Measurements from ENCODE around the gene TANC1. TPM values are rescaled to one million over a fixed set of nuclear protein-coding genes. Genes with fewer than 3 reads are reported as not detected.

The TANC1 gene
- total and polyA plus RNA-seq, 2 donors (not counting 3 experiments of a cell fraction or from before 2014, with no cell fraction given), result 58.9 to 99.4 TPM

- H3K9me1 ChIP-seq (replicated peaks; ENCODE audit: control insufficient read depth, extremely low read depth, insufficient read depth, low read length), result no peaks in the 10 kb centered on the region
- DNase-seq (ENCODE audit: low read depth, low spot score), result no peak
- TF ChIP-seq JUN (IDR thresholded peaks at IDR 0.05; ENCODE audit: borderline replicate concordance, insufficient read depth, insufficient read length, low read depth), result no peak
- no peak for TF ChIP-seq POLR2A (IDR thresholded peaks at IDR 0.05; ENCODE audit: low read depth, low read length)
- TF ChIP-seq MAX (IDR thresholded peaks at IDR 0.05; ENCODE audit: insufficient read depth, insufficient read length), result no peak
- no peak for TF ChIP-seq MYC (IDR thresholded peaks at IDR 0.05; ENCODE audit: low read depth, low read length)
- no peak overlapping the region for H3K9ac ChIP-seq (replicated peaks; ENCODE audit: extremely low read depth, insufficient read depth, low read length)
- H3K27ac ChIP-seq (ENCODE audit: insufficient read depth, low read depth, low read length), result peak overlapping the region; percentile 13
- H3K9me3 ChIP-seq (replicated peaks; ENCODE audit: control insufficient read depth, insufficient read depth, low read length), result no peaks in the 10 kb centered on the region
- ChIA-PET POLR2A (interaction anchor here (1.2 kb wide), 1 partner anchor 12 kb away, joined by 3 read pairs; no protein-coding TSS in a partner anchor), CTCF (interaction anchor here (0.8 to 6.1 kb wide), 5 partner anchors 9 to 23 kb away, joined by 4 to 65 read pairs (median 7); no protein-coding TSS in a partner anchor)
- H3K4me3 ChIP-seq (replicated peaks in 1 of 3; ENCODE audit: insufficient read depth in 1 of 3, low read depth in 1 of 3, low read length in 3 of 3), result no peak overlapping the region
- peaks cover 6% of the 10 kb centered on the region for H3K79me2 ChIP-seq (ENCODE audit: control insufficient read depth, insufficient read depth, low read length)
- H3K4me2 ChIP-seq (ENCODE audit: insufficient read depth, low read length), result no peak overlapping the region
- intact Hi-C loops (cut with micrococcal nuclease) (no loop called here), dilution Hi-C loops (cut with MboI; ENCODE audit: extremely low pct_ligation_motif_present, low sequenced_read_pairs) (no loop called here)
- H3K36me3 ChIP-seq (ENCODE audit: control insufficient read depth in 2 of 2, extremely low read depth in 1 of 2, insufficient read depth in 2 of 2, low read length in 2 of 2), result peaks cover 6 to 9% of the 10 kb centered on the region in 2 experiments
- BruUV-seq (replicated peaks), result no TSS peak
- H2AFZ ChIP-seq (ENCODE audit: low read depth, low read length), result no peak overlapping the region
- no peaks in the 10 kb centered on the region for H4K20me1 ChIP-seq (replicated peaks; ENCODE audit: control insufficient read depth, extremely low read depth, insufficient read depth, low read length)
- H3K4me1 ChIP-seq (ENCODE audit: control insufficient read depth, extremely low read depth, insufficient read depth, low read length), result peaks cover 41% of the 10 kb centered on the region
- FAIRE-seq, result no peak
- H3K27me3 ChIP-seq (ENCODE audit: control insufficient read depth in 2 of 2, insufficient read depth in 2 of 2, low read length in 2 of 2), result no peaks in the 10 kb centered on the region
Measured at GRCh38 chr2:159147690-159148089, 179.2 kb downstream of the TANC1 start.

GRCh38 chr2:159148901-159149300 is 180.5 kb downstream of the TANC1 start:
- no peaks in the 10 kb centered on the region for H3K9me1 ChIP-seq (replicated peaks; ENCODE audit: control insufficient read depth, extremely low read depth, insufficient read depth, low read length)
- FAIRE-seq (no peak), DNase-seq (ENCODE audit: low read depth, low spot score) (no peak)
- dilution Hi-C loops (cut with MboI; ENCODE audit: extremely low pct_ligation_motif_present, low sequenced_read_pairs), result no loop called here
- no peak overlapping the region for H2AFZ ChIP-seq (ENCODE audit: low read depth, low read length)
- H3K27ac ChIP-seq (ENCODE audit: insufficient read depth, low read depth, low read length), result no peak overlapping the region
- TF ChIP-seq FOS (IDR thresholded peaks at IDR 0.05; ENCODE audit: borderline replicate concordance, insufficient read depth, low read length) (no peak), JUN (IDR thresholded peaks at IDR 0.05; ENCODE audit: borderline replicate concordance, insufficient read depth, insufficient read length, low read depth) (no peak), CTCF (IDR thresholded peaks at IDR 0.05; ENCODE audit: extremely low read depth in 1 of 2, insufficient read depth in 1 of 2, low read depth in 1 of 2, low read length in 2 of 2) (no peak)
- peaks cover 6% of the 10 kb centered on the region for H3K79me2 ChIP-seq (ENCODE audit: control insufficient read depth, insufficient read depth, low read length)
- H3K4me3 ChIP-seq (replicated peaks in 1 of 3; ENCODE audit: insufficient read depth in 1 of 3, low read depth in 1 of 3, low read length in 3 of 3), result no peak overlapping the region
- H3K36me3 ChIP-seq (ENCODE audit: control insufficient read depth in 2 of 2, extremely low read depth in 1 of 2, insufficient read depth in 2 of 2, low read length in 2 of 2), result peaks cover 13 to 18% of the 10 kb centered on the region in 2 experiments
- POLR2A ChIA-PET, result no interaction called here
- no peak overlapping the region for H3K9ac ChIP-seq (replicated peaks; ENCODE audit: extremely low read depth, insufficient read depth, low read length)
- no TSS peak for BruUV-seq (replicated peaks)
- CTCF ChIA-PET, result interaction anchor here (1.2 to 6.1 kb wide), 4 partner anchors 10 to 34 kb away, joined by 3 to 65 read pairs (median 12); no protein-coding TSS in a partner anchor
- peaks cover 43% of the 10 kb centered on the region for H3K4me1 ChIP-seq (ENCODE audit: control insufficient read depth, extremely low read depth, insufficient read depth, low read length)
- H4K20me1 ChIP-seq (replicated peaks; ENCODE audit: control insufficient read depth, extremely low read depth, insufficient read depth, low read length), result no peaks in the 10 kb centered on the region
- intact Hi-C loops (cut with micrococcal nuclease), result no loop called here
- H3K9me3 ChIP-seq (replicated peaks; ENCODE audit: control insufficient read depth, insufficient read depth, low read length), result no peaks in the 10 kb centered on the region
- no peak overlapping the region for H3K4me2 ChIP-seq (ENCODE audit: insufficient read depth, low read length)
- no peaks in the 10 kb centered on the region for H3K27me3 ChIP-seq (ENCODE audit: control insufficient read depth in 2 of 2, insufficient read depth in 2 of 2, low read length in 2 of 2)
